DMS79 treated with DMSO at 0.1 percent for 48 hours (cell line): ENCODE data around the gene OR2AE1.

Experiments
- DNase-seq: peaks from one replicate; lab custom pipeline; 2025; lab: John Stamatoyannopoulos, UW

Gene OR2AE1

GRCh38 chr7:99860281-99861127 is 16.3 kb downstream of the OR2AE1 start:
- no peak for DNase-seq

GRCh38 chr7:99855236-99855635 is 21.6 kb downstream of the OR2AE1 start:
- no peak for DNase-seq

- no peak for DNase-seq
Measured at GRCh38 chr7:99848420-99849216, 28.2 kb downstream of the OR2AE1 start.

- no peak for DNase-seq
Measured at GRCh38 chr7:99844328-99844727, 32.5 kb downstream of the OR2AE1 start.

- DNase-seq, result no peak
Measured at GRCh38 chr7:99843808-99844207, 33.0 kb downstream of the OR2AE1 start.

- DNase-seq, result no peak
Measured at GRCh38 chr7:99842926-99843325, 33.9 kb downstream of the OR2AE1 start.

GRCh38 chr7:99840136-99840869 is 36.5 kb downstream of the OR2AE1 start:
- DNase-seq, result no peak

GRCh38 chr7:99839287-99840021 is 37.4 kb downstream of the OR2AE1 start:
- peak; percentile 2 for DNase-seq

- DNase-seq, result no peak
Measured at GRCh38 chr7:99837649-99838361, 39.0 kb downstream of the OR2AE1 start.

GRCh38 chr7:99835189-99835588 is 41.6 kb downstream of the OR2AE1 start:
- DNase-seq, result no peak

- no peak for DNase-seq
Measured at GRCh38 chr7:99834382-99834781, 42.5 kb downstream of the OR2AE1 start.

- DNase-seq, result no peak
Measured at GRCh38 chr7:99833289-99833877, 43.5 kb downstream of the OR2AE1 start.

- DNase-seq, result no peak
Measured at GRCh38 chr7:99831595-99831994, 45.2 kb downstream of the OR2AE1 start.

GRCh38 chr7:99829524-99830160 is 47.2 kb downstream of the OR2AE1 start:
- no peak for DNase-seq

GRCh38 chr7:99828811-99829210 is 48.0 kb downstream of the OR2AE1 start:
- no peak for DNase-seq

GRCh38 chr7:99827040-99827778 is 49.6 kb downstream of the OR2AE1 start:
- no peak for DNase-seq
